Subcutaneous abdominal adipose tissue (tissue), 5 donors: Measurements from ENCODE around the gene NDST4.

Experiments
- H3K27ac ChIP-seq: one replicate; pipeline ENCODE4 v1.7.0; 2013; ENCODE audit warnings: low read depth, mild to moderate bottlenecking, inconsistent platforms, low read length, moderate library complexity
- H3K27me3 ChIP-seq, 5 donors: one replicate each; pipeline ENCODE4 v1.7.0; 2013; ENCODE audit warnings: low read length in 5 of 5, inconsistent platforms in 1 of 5; ENCODE audit not compliant: control insufficient read depth in 5 of 5, insufficient read depth in 4 of 5
- H3K36me3 ChIP-seq, 5 donors: one replicate each; pipeline ENCODE4 v1.7.0; 2013; ENCODE audit warnings: low read length in 5 of 5; ENCODE audit not compliant: control insufficient read depth in 5 of 5, insufficient read depth in 5 of 5
- H3K4me1 ChIP-seq, 5 donors: one replicate each; pipeline ENCODE4 v1.7.0; 2013; ENCODE audit warnings: low read length in 5 of 5, mild to moderate bottlenecking in 3 of 5, moderate library complexity in 1 of 5; ENCODE audit not compliant: control insufficient read depth in 5 of 5, insufficient read depth in 5 of 5
- H3K4me3 ChIP-seq, 5 donors: one replicate each; pipeline ENCODE4 v1.7.0; 2013; ENCODE audit warnings: low read length in 5 of 5, low read depth in 1 of 5
- H3K9ac ChIP-seq, 5 donors: one replicate each; pipeline ENCODE4 v1.7.0; 2013; ENCODE audit warnings: low read length in 5 of 5, mild to moderate bottlenecking in 4 of 5, moderate library complexity in 3 of 5
- H3K9me3 ChIP-seq, 5 donors: one replicate each; pipeline ENCODE4 v1.7.0; 2013; ENCODE audit warnings: low read length in 5 of 5; ENCODE audit not compliant: control insufficient read depth in 5 of 5
- donor health status: healthy.
- donor health status: healthy.
- donor health status: healthy.
- donor health status: healthy.
- donor health status: healthy.

NDST4 gene

GRCh38 chr4:114921790-114922591 lies 191.4 kb downstream of the NDST4 start:
- H3K27ac ChIP-seq, result no peak overlapping the region
- no peaks in the 10 kb centered on the region for H3K36me3 ChIP-seq
- H3K27me3 ChIP-seq, result no peaks in the 10 kb centered on the region
- H3K4me1 ChIP-seq, result no peaks in the 10 kb centered on the region
- no peak overlapping the region for H3K4me3 ChIP-seq
- H3K9ac ChIP-seq, result no peak overlapping the region
- H3K9me3 ChIP-seq, result no peaks in the 10 kb centered on the region

DNA sequence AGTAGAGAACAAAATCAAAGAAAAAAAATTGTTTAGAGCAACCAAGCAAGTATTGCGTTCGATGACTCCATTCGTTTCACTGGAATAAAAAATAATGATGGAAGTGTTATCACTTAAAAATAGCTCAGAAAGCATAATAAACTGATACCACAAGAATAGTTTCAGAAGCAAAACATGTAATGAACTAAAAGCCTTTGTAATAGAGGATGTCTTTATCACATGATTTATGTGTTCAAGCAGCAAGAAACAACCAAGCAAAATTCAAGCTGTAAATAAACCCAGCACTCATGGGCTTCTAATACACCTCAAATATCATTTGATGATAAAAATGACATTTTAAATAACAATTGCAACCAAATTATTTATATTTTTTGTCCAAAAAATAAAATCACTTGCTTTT lies 192.2 kb downstream of the NDST4 start:
- no peak overlapping the region for H3K4me3 ChIP-seq
- no peaks in the 10 kb centered on the region for H3K36me3 ChIP-seq
- H3K9ac ChIP-seq, result no peak overlapping the region
- no peaks in the 10 kb centered on the region for H3K27me3 ChIP-seq
- H3K9me3 ChIP-seq, result no peaks in the 10 kb centered on the region
- no peak overlapping the region for H3K27ac ChIP-seq
- H3K4me1 ChIP-seq, result no peaks in the 10 kb centered on the region

DNA sequence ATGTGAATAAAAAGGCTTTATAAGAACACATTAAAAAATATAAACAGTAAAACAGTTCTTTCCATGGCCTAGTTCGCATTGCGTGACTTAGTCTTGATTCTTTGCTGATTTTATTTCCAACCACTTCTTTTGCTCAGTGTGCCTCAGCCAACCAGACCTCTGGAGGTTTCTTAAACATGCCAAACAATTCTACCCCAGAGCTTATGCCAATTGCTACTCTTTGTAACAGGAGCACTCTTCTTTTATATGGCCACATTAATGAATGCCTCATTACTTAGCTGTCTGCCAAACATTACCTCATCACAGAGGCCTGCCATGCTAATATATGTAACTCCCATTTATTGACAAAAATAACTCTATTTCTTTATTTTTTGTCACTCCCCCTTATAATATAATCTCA lies 202.3 kb downstream of the NDST4 start:
- Histone ChIP-seq H3K27me3 (no peaks in the 10 kb centered on the region), H3K4me1 (peaks cover 0 to 2% (median 0%) of the 10 kb centered on the region in 5 donors), H3K4me3 (no peak overlapping the region), H3K36me3 (no peaks in the 10 kb centered on the region), H3K9me3 (no peaks in the 10 kb centered on the region), H3K9ac (no peak overlapping the region), H3K27ac (no peak overlapping the region)

DNA sequence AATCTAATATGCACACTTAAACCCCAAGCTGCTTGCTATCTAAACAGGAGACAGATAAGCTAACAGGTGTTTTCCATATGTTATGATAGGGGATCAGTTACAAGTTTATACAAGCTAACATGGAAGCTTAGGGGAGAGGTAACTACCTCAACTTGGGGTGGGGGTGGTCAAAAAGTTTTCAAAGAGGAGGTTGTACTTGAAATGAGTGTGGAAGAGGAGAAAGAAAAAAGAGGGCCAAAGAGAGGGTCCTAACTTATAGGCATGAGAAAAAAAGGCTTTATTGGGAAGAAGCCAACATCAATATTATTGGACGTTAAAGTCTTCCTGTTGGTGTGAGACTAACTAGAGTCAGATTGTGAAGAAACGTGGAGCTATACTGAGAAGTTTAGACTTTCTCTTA lies 205.9 kb downstream of the NDST4 start:
- Histone ChIP-seq H3K36me3 (no peaks in the 10 kb centered on the region), H3K27me3 (no peaks in the 10 kb centered on the region), H3K9me3 (no peaks in the 10 kb centered on the region), H3K4me3 (no peak overlapping the region), H3K9ac (no peak overlapping the region), H3K27ac (no peak overlapping the region), H3K4me1 (peaks cover 0 to 2% (median 0%) of the 10 kb centered on the region in 5 donors)

GRCh38 chr4:114905017-114905416 lies 208.4 kb downstream of the NDST4 start:
- Histone ChIP-seq H3K9me3 (no peaks in the 10 kb centered on the region), H3K9ac (no peak overlapping the region), H3K4me3 (no peak overlapping the region), H3K36me3 (no peaks in the 10 kb centered on the region), H3K27me3 (no peaks in the 10 kb centered on the region), H3K27ac (no peak overlapping the region), H3K4me1 (no peaks in the 10 kb centered on the region)

- H3K9ac ChIP-seq, result no peak overlapping the region
- H3K4me3 ChIP-seq, result no peak overlapping the region
- H3K36me3 ChIP-seq, result no peaks in the 10 kb centered on the region
- H3K4me1 ChIP-seq, result no peaks in the 10 kb centered on the region
- no peaks in the 10 kb centered on the region for H3K27me3 ChIP-seq
- H3K9me3 ChIP-seq, result no peaks in the 10 kb centered on the region
- no peak overlapping the region for H3K27ac ChIP-seq
These were observed 212.5 kb downstream of the NDST4 start for GRCh38 chr4:114900934-114901333.

- no peak overlapping the region for H3K27ac ChIP-seq
- no peaks in the 10 kb centered on the region for H3K27me3 ChIP-seq
- H3K36me3 ChIP-seq, result no peaks in the 10 kb centered on the region
- no peaks in the 10 kb centered on the region for H3K4me1 ChIP-seq
- peaks cover 0 to 2% (median 0%) of the 10 kb centered on the region in 5 donors for H3K9me3 ChIP-seq
- no peak overlapping the region for H3K9ac ChIP-seq
- no peak overlapping the region for H3K4me3 ChIP-seq
These were observed 222.6 kb downstream of the NDST4 start for GRCh38 chr4:114890773-114891172.

- H3K36me3 ChIP-seq, result no peaks in the 10 kb centered on the region
- H3K9ac ChIP-seq, result no peak overlapping the region
- H3K9me3 ChIP-seq, result no peaks in the 10 kb centered on the region
- H3K4me3 ChIP-seq, result no peak overlapping the region
- no peaks in the 10 kb centered on the region for H3K27me3 ChIP-seq
- no peak overlapping the region for H3K27ac ChIP-seq
- no peaks in the 10 kb centered on the region for H3K4me1 ChIP-seq
These were observed 226.7 kb downstream of the NDST4 start for GRCh38 chr4:114886761-114887160.

DNA sequence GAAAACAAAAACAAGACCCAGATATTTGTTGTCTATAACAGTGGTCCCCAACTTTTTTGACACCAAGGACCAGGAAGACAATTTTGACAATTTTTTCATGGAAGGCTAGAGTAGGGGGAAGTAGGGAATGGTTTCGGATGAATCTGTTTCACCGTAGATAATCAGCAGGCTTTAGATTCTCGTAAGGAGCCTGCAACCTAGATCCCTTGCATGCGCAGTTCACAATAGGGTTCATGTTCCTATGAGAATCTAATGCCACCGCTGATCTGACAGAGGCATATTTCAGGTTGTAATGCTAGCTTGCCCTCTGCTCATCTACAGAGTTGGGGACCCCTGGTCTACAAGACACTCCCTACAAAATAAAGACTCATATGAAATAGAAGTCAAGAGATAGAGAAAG lies 229.8 kb downstream of the NDST4 start:
- Histone ChIP-seq H3K4me1 (no peaks in the 10 kb centered on the region), H3K9me3 (no peaks in the 10 kb centered on the region), H3K27me3 (no peaks in the 10 kb centered on the region), H3K9ac (no peak overlapping the region), H3K4me3 (no peak overlapping the region), H3K27ac (no peak overlapping the region), H3K36me3 (no peaks in the 10 kb centered on the region)

DNA sequence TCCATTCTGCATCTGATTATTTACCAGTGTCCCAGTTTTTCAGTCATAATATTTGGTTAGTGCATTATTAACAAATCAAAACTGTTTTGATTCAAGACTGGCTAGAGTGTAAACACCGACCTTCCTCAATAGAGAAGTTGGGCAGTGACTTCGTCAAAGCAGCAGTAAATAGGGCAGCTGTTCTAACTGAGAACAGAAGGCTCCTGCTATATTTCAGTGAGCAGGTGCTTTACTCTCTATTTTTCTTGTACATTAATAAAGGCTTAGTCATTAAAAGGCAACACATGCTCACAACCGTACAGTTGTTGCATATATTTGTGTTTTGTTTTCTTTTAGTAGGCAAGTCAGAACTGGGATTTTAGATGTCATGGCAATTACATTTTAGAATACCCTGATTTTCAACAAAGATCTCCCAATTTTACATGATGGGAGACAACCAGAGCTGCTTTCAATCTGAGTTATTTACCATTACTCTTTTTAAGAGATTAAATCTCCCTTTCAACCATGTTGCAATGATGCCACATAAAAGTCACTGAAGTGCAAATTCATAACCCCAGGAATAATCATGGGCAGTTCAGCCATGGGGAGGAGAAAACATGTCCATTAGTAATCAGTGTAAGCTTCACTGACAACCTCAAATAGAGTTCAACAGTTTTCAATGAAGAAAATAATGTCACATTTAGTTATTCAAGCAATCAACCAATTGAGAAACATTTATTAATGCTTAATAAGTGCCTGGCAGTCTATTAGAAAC lies 233.3 kb downstream of the NDST4 start:
- H3K9me3 ChIP-seq, result no peaks in the 10 kb centered on the region
- no peak overlapping the region for H3K9ac ChIP-seq
- H3K4me3 ChIP-seq, result no peak overlapping the region
- H3K4me1 ChIP-seq, result no peaks in the 10 kb centered on the region
- H3K36me3 ChIP-seq, result no peaks in the 10 kb centered on the region
- H3K27ac ChIP-seq, result no peak overlapping the region
- no peaks in the 10 kb centered on the region for H3K27me3 ChIP-seq
